AG08396 (cell line): ENCODE results near the gene RALGDS.
A peak's percentile ranks its signal among the peaks of the same experiment; 100 is the strongest.
"Not testable (repeated sequence)": the region's sequence is repeated elsewhere in the genome, so short reads cannot be mapped to it uniquely, and the experiment has no call there.

Experiments
- DNase-seq: peaks from one replicate; pipeline ENCODE4 v3.0.0; 2012; ENCODE audit warnings: low spot score, mixed read lengths

RALGDS gene

DNA sequence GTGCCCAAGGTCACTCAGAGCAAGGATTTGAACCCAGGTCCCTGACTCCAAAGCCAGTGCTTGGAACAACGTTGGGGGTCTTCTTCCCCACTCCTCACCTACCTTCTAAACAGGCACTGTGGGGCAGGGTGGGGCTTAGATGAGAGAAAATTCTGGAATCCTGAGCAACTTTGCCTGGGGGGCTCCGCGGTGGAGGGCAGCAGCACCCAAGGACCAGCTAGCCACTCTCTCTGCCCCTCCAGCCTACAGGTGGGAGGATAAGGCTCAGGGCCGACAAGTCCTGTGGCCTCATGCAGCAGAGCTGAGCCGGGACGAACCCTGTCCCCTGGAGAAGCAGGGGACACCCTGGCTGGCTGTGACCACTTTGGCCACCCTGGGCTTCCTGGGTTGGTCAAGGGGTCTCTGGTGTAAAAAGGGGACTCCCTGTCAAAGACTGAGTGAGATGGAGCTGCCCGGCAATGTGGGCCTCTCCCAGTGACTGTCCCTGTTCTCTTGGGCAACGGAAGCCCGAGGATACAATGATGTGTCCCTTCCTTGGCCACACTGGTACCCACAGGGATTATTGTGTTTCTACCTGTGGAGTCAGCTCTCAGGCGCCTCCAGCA lies 32.8 kb downstream of the RALGDS start:
- no peak for DNase-seq

- no peak for DNase-seq
These were observed 33.5 kb downstream of the RALGDS start for GRCh38 chr9:133087429-133088145.

DNA sequence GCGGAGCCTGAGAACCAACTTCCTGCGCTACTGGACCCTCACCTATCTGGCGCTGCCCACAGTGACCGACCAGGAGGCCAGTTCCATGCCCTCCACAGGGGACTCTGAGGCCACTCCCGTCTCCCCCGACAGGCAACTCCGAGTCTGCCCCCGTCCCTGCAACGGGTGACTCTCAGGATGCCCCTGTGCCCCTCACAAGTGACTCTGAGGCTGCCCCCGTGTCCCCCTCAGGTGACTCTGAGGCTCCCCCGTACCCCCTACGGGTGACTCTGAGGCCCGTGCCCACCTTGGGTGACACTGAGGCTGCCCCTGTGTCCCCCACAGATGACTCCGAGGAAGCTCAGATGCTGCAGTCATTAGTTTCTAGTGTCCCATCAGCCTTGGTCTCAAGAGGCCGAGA lies 34.1 kb downstream of the RALGDS start:
- no peak for DNase-seq

- not testable (repeated sequence) for DNase-seq
These were observed 34.7 kb downstream of the RALGDS start for GRCh38 chr9:133086212-133086860.

DNA sequence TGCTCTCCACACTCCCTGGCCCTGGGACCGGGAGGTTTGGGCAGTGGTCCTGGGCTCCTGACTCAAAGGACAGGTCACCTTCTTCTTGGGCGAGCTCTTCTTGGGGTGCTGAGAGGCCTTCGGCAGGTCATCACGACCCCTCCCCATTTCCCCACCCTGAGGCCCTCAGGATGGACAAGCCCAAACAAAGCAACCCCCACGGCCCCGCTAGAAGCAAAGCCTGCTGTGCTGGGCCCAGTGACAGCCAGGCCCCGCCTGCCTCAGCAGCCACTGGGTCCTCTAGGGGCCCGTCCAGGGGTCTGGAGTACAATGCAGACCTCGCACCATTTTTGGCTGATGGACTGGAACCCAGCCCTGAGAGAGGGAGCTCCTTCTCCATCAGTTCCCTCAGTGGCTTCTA lies 37.4 kb downstream of the RALGDS start:
- DNase-seq: not testable (repeated sequence)

DNA sequence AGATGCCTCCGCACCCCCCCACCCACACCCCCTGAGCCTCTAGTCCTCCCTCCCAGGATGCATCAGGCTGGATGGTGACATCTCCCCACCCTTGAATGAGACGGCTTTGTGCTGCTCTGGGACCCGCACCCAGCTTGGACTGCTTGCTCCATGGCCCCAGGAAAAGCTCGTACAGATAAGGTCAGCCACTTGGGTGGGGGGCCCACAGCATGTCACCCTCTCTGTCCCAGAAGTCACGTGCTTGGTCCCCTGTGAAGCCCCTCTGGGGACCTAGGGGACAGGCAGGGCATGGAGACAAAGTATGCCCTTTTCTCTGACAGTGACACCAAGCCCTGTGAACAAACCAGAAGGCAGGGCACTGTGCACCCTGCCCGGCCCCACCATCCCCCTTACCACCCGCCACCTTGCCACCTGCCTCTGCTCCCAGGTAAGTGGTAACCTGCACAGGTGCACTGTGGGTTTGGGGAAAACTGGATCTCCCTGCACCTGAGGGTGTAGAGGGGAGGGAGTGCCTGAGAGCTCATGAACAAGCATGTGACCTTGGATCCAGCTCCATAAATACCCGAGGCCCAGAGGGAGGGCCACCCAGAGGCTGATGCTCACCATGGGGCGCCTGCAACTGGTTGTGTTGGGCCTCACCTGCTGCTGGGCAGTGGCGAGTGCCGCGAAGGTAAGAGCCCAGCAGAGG lies 38.9 kb downstream of the RALGDS start:
- not testable (repeated sequence) for DNase-seq

- not testable (repeated sequence) for DNase-seq
These were observed 40.0 kb downstream of the RALGDS start for GRCh38 chr9:133080786-133081779.

DNA sequence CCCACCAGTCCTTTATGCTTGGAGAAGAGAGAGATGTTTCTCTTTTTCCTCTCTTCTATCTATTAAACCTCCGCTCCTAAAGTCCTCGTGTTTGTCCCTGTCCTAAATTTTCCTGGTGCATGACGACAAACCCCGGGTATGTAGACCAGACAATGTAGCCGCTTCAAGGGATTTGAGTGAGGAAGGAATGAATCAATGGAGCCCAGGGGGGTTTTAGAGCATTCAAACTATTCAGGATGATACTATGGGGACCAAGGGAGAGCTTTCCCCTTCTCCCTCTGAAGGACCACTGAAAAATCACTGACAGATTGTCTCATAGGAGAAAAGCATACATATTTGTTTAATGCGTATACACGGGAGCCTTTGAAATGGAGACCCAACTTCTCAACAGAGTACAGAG lies 40.9 kb downstream of the RALGDS start:
- no peak for DNase-seq

- DNase-seq: no peak
These were observed 42.6 kb downstream of the RALGDS start for GRCh38 chr9:133078486-133078885.

DNA sequence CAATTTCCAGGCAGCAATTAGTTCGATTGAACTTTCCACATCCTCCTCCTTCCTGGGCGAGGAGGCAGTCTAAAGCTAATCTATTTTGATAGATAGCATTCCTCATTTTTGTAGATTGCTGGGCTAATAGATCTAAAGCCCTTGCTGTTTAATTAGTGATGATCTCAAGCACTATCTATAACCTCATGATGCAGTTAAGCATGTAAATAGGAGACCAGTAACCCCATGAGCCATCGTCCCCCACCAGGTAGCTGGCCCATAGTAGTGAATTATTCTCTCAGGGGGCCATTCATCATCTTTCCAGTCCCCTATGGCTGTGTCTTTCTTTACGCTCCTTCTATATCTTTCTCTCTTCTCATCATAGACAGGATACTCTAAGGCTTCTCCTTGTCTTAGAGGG lies 44.3 kb downstream of the RALGDS start:
- DNase-seq: no peak

DNA sequence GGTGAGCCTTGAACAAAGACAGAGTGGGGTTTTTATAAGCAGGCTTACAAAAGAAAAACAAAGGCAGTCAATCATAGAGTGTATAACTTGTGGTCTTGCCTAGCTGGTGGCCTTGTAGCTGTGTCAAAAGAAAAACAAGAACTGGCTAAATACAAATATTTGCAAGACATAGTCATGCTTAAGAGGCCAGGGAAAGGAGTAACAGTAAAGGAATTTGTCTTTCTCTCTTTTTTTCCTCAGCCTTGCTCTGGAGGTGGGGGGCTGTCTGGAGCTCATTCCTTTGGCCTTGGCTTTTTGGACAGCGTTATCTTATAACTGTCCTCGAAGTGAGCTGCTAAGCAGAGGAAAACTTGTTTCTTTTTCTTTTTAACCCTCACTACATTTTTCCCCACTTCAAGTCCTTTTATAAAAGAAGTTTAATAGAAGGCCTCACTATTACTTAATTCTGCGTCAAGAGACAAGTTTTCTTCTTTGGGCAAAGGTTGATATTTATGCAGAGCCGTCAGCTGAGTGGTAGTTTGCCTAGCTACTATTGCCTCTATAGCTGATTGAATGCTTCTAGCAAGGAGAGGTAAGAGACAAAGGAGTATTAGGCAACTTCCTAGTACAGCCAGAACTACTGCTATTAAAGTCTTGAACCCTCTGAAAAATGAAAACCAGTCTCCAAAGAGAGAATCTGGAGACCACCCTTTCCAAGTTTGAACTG lies 45.0 kb downstream of the RALGDS start:
- DNase-seq: peak; percentile 86

DNA sequence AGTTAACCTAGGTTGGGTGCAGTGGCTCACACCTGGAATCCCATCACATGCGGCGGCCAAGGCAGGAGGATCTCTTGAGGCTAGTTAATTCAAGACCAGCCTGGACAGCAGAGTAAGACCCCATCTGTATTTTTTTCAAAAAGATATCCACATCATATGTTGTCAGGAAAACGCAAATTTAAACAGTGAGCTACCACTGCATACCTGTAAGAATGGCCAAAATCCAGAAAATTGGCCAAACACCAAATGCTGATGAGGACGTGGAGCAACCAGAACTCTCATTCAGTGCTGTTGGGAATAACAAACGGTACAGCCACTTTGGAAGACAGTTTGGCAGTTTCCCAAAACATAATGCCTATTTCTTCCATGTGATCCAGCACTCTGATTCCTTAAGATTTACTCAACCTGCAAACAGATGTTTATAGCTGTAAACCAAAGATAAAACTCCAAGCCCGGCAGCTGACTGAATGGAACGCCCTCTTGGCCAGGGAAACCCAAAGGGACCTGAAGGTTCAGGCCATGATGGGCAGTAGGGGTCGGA lies 46.9 kb downstream of the RALGDS start:
- peak; percentile 70 for DNase-seq

- DNase-seq: no peak
These were observed 47.7 kb downstream of the RALGDS start for GRCh38 chr9:133073086-133074014.

GRCh38 chr9:133072210-133072609 lies 48.8 kb downstream of the RALGDS start:
- DNase-seq: not testable (repeated sequence)

- no peak for DNase-seq
These were observed 49.4 kb downstream of the RALGDS start for GRCh38 chr9:133071484-133072150.

DNA sequence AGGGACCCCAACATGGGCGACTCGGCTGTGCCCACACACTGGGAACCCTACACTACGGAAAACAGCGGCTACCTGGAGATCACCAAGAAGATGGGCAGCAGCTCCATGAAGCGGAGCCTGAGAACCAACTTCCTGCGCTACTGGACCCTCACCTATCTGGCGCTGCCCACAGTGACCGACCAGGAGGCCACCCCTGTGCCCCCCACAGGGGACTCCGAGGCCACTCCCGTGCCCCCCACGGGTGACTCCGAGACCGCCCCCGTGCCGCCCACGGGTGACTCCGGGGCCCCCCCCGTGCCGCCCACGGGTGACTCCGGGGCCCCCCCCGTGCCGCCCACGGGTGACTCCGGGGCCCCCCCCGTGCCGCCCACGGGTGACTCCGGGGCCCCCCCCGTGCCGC lies 50.1 kb downstream of the RALGDS start:
- not testable (repeated sequence) for DNase-seq

DNA sequence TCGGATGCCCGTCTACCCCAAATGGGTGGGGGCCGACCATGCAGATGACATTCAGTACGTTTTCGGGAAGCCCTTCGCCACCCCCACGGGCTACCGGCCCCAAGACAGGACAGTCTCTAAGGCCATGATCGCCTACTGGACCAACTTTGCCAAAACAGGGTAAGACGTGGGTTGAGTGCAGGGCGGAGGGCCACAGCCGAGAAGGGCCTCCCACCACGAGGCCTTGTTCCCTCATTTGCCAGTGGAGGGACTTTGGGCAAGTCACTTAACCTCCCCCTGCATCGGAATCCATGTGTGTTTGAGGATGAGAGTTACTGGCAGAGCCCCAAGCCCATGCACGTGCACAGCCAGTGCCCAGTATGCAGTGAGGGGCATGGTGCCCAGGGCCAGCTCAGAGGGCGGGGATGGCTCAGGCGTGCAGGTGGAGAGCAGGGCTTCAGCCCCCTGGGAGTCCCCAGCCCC lies 50.5 kb downstream of the RALGDS start:
- not testable (repeated sequence) for DNase-seq

DNA sequence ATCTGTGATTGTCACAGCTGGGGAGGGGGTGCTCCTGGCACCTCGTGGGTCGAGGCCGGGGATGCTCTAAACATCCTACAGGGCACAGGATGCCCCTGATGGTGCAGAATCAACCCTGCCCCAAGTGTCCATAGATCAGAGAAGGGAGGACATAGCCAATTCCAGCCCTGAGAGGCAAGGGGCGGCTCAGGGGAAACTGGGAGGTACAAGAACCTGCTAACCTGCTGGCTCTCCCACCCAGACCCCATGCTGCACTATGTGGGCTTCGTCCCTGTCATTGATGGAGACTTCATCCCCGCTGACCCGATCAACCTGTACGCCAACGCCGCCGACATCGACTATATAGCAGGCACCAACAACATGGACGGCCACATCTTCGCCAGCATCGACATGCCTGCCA lies 52.6 kb downstream of the RALGDS start:
- DNase-seq: not testable (repeated sequence)

DNA sequence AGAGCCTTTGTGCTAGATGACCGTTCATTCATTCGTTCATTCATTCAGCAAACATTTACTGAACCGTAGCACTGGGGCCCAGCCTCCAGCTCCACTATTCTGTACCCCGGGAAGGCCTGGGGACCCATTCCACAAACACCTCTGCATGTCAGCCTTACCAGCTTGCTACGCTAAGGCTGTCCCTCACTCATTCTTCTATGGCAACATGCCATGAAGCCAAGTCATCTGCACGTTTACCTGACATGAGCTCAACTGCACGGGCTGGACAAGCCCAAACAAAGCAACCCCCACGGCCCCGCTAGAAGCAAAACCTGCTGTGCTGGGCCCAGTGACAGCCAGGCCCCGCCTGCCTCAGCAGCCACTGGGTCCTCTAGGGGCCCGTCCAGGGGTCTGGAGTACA lies 53.2 kb downstream of the RALGDS start:
- no peak for DNase-seq
